DLD1 (cell line): ENCODE data around the gene BICD1.
"Not testable (repeated sequence)": the region's sequence is repeated elsewhere in the genome, so short reads cannot be mapped to it uniquely, and the experiment has no call there.

Experiments used
- in situ Hi-C: cut with HindIII; loops from 2 replicates; pipeline ENCODE4 v1.10.0; 2017; ENCODE audit warnings: low sequenced_read_pairs

Gene BICD1

GRCh38 chr12:32273063-32273522, 166.4 kb downstream of the BICD1 start:
- in situ Hi-C loops = no loop called here

DNA sequence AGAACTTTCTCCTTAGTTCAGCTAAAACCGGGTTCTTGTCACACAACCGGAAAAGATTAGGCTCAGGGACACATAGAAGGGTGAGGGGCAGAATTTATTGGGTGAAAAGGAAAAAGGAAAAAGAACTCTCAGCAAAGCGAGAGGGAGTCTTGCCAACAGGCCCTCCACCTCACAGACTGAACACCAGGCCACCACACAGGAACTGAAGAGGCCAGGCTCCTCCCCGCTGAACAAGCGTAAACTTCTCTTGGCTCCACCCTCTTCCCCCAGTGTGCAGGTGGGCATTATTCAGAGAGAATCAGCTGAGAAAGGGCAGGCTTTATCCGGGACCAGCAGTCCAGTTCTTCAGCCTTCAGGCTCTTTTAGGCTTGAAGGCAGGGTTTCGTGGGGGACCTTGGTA, 167.1 kb downstream of the BICD1 start:
- in situ Hi-C loops = no loop called here

- in situ Hi-C loops = no loop called here
Observed at GRCh38 chr12:32274665-32275064, 168.0 kb downstream of the BICD1 start.

GRCh38 chr12:32275520-32275919, 168.9 kb downstream of the BICD1 start:
- in situ Hi-C loops = not testable (repeated sequence)

GRCh38 chr12:32277774-32278173, 171.1 kb downstream of the BICD1 start:
- in situ Hi-C loops = no loop called here

DNA sequence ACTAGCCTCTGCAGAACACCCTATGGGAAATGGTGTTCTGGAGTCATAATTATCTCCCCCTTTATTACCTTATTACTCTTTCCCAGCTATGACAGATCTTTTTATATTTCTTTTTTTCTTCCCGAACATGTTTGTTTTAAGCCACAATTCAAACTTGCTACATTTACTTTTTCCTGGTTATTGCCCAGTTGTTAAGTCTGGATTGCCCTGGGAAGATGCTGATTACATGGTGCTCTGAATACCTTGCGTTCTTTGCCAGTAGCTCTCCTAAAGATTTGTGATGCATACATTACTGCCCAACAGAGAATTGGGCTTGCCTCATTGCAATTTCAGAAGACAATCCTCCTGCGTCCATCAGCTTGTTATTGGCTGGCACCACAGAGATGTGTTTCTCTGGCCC, 174.5 kb downstream of the BICD1 start:
- in situ Hi-C loops = no loop called here

GRCh38 chr12:32284561-32284960, 177.9 kb downstream of the BICD1 start:
- in situ Hi-C loops = no loop called here

DNA sequence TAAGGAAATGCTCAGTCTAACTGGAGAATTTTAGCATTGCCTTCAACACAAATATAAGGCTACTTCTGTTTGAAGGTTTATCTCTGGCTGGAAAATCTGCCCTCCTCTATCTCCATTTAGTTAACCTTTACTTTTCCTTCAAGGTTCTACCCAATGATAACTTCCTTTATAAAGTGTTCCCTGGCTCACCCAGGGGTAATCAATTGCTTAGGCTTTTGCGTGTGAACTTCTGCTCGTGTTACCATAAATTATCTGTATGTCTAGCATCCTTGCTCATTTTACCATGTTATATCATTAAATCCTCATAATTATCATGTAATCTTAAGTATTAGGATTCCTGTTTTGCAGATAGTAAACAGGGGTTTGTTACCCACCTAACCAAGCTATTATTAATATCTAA, 178.4 kb downstream of the BICD1 start:
- in situ Hi-C loops = no loop called here

- in situ Hi-C loops = no loop called here
Observed at GRCh38 chr12:32285489-32285888, 178.8 kb downstream of the BICD1 start.

- in situ Hi-C loops = loop anchor here (5.0 kb wide), 1 partner anchor 103 kb away; no protein-coding TSS in a partner anchor
Observed at GRCh38 chr12:32290411-32290810, 183.8 kb downstream of the BICD1 start.

GRCh38 chr12:32292151-32292550, 185.5 kb downstream of the BICD1 start:
- in situ Hi-C loops = loop anchor here (5.0 kb wide), 1 partner anchor 105 kb away; no protein-coding TSS in a partner anchor

GRCh38 chr12:32293808-32294419, 187.3 kb downstream of the BICD1 start:
- in situ Hi-C loops = loop anchor here (5.0 kb wide), 1 partner anchor 107 kb away; no protein-coding TSS in a partner anchor

DNA sequence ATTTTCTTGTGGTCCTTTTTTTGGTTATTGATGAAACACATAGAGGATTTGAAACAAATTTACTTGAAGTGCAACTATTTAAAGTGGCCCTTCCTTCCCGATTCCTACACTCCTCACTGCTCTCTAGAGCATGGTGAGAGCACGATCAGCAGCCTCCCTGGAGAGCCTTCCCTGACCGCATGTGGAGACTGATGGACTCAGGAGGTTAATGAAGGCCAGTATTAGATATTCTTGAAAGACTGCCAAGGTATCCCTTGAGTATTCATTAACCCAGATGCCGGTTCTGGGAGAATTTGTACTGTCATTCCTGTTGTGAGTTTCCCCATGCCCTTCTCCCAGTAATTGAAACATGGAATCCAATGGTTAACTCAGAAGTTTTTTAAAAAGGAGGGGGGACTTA, 189.9 kb downstream of the BICD1 start:
- in situ Hi-C loops = no loop called here

DNA sequence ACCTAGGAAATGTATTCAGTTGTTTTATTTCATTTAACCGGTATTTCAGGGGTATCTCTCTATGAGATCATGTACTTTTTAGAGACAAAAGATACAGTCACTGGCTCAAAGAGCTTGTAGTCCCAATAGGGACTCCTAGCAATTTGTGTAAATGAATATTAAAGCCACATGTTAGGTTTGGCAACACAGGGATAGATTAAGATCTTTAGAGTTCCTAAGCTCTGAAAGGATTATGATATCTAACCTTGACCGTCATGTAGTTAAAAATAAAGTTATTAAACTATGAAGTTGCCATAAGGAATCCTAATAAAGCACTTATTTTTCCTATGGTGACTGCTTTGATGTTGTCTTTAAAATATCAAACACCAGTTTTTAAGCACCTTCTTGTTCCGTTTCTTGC, 192.3 kb downstream of the BICD1 start:
- in situ Hi-C loops = no loop called here

DNA sequence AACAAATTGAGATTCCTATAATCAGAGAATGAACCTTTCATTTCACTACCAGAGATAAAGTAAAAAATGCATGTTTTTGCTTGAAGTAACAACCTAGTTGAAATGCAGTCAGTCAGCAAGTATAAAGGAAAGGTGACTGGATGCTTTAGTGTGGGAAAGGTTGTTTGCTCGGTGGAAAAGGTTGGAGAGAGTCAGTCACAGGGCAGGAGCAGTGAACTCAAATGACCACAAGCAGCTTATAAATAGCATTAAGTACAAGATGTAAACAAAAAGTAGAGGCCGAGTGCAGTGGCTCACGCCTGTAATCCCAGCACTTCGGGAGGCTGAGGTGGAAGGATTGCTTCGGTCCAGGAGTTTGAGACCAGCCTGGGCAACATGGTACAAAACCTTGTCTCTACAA, 194.6 kb downstream of the BICD1 start:
- in situ Hi-C loops = no loop called here

DNA sequence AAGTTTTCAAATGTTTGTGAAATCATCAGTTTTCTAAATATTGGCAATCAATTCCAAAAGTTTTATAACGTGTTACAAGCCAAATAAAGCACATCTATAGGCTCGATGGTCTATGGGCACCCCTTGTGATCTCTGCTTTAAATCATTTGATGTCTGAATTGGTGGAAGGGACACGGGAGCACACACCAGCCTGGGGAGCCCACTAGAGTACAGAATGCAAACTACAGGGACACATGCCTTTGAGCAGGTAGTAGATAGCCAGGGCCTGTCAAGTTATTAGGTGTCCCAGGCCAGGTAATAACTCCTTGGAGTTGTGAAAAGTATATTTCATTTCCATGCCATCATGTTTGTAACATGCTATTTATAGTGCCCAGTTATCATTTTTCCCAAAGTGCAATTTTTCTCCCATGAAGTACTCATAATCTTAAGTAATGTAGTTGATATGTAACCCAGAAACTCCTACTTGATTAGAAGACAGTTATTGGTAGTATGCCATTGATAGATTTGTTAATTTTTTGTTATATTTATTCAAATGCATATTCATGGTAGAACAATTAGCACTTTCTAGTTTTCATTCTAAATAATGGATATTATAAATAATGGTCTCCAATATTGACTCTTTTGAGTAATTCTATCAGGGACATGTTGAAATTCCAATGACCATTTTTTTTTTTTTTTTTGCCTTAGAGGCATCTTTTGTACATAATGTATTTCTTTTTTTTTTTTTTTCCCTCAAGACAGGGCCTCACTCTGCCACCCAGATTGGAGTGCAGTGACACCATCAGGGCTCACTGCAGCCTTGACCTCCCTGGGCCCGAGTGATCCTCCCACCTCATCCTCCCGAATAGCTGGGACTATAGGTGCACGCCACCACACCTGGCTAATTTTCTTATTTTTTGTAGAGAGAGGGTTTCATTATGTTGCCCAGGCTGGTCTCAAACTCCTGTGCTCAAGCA, 195.8 kb downstream of the BICD1 start:
- in situ Hi-C loops = no loop called here

DNA sequence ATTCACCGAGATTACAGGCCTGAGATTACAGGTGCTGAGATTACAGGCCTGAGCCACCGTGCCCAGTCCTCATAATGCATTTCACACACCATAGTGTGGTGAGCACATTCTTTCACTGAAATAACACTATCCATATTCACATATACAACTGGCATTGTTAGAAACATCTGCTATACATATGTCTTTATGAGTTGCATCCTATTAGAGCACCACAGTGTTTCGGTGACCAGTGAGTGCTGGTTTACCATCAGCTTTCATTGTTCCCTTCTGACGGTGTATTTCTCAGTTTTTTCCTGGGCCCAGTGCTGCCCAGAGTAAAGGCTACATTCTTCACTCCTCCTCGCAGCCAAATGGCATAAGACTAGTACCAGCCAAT, 196.5 kb downstream of the BICD1 start:
- in situ Hi-C loops = no loop called here

- in situ Hi-C loops = no loop called here
Observed at GRCh38 chr12:32305163-32305562, 198.5 kb downstream of the BICD1 start.

DNA sequence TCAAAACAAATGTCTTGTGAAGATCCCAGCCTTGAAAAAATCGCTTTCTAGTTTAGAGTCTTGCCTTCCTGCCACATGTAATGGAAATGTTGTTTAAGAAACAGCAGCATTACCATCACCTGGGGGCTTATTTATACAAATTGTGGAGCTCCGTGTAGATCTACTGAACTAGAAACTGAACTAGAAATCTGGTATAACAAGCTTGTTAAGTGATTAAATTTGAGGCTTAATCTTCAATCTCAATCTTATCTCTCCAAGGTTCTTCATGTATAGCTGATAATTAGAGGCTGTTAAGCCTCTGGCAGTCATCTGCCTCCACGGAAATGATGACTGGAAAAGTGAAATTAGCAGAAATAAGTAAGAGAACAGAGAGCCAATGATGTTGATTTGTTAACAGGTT, 200.7 kb downstream of the BICD1 start:
- in situ Hi-C loops = no loop called here

DNA sequence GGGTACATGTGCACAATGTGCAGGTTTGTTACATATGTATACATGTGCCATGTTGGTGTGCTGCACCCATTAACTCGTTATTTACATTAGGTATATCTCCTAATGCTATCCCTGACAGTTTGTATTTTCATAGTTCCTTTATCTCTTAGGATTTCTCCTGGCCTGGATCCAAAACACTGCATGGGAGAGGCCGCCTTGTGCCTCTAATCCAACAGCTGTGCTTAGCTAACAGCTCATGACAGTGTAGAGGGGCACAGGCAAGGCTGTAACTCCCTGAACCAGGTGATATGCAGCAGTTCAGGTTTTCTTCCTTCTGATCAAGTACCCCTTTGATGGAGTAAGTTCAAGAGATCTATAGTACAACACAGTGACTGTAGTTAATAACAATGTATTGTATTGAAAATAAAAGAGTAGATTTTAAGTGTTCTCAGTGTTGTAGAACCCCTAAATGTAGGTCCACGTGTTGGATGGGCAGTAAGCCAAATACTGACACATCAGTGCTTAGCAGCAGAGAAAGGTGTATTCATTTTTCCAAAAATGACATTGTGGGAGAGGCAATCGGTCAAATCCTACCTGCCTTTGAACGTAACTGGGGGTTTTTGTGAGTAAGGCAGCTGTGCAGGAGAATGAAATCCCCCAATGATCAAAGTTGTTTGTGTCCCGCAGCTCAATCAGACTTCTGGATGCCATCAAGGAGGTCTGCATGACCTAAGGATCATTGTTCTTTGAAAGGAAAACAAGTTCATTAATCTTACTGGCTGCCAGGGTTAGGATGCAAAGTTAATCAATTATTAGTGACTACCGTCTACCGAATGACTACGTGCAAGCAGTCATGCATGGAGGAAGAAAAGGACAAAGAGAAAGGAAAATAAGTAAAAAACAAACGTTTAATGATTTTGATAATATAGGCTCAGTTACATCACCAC, 203.4 kb downstream of the BICD1 start:
- in situ Hi-C loops = no loop called here
